Neural crest cell (in vitro differentiated cells): ENCODE results near the gene NRXN3. TPM values are rescaled to one million over a fixed set of nuclear protein-coding genes. Genes with fewer than 3 reads are reported as not detected.

Source experiments
- DNase-seq: peaks from one replicate; pipeline ENCODE4 v3.0.0; 2021; ENCODE audit warnings: low read depth, mixed read lengths, low spot score
- H3K27ac Mint-ChIP-seq: one replicate; pipeline ENCODE4 v1.8.0; 2021; ENCODE audit warnings: mild to moderate bottlenecking, mixed read lengths; ENCODE audit not compliant: unreplicated experiment
- H3K27me3 Mint-ChIP-seq: 2 replicates; pipeline ENCODE4 v1.8.0; 2021; ENCODE audit warnings: low read depth, mild to moderate bottlenecking, mixed read lengths
- H3K36me3 Mint-ChIP-seq: 2 replicates; pipeline ENCODE4 v1.8.0; 2021; ENCODE audit warnings: low read depth, mild to moderate bottlenecking, mixed read lengths
- H3K4me1 Mint-ChIP-seq: 2 replicates; pipeline ENCODE4 v1.8.0; 2021; ENCODE audit warnings: mixed read lengths
- H3K4me3 Mint-ChIP-seq: one replicate; pipeline ENCODE4 v1.8.0; 2021; ENCODE audit warnings: mild to moderate bottlenecking, mixed read lengths
- H3K9me3 Mint-ChIP-seq: 2 replicates; pipeline ENCODE4 v1.8.0; 2021; ENCODE audit warnings: mixed read lengths
- total RNA-seq: library from RNA; stranded (reverse); gene quantifications from 2 replicates; pipeline ENCODE4 v1.2.1, GENCODE V29; 2021
- TF ChIP-seq, protein P1 (sequence below): fragments of 200-600 bp; sonication (generic); conservative IDR thresholded peaks from 2 replicates; pipeline ENCODE4 v1.5.0; 2021; ENCODE audit warnings: antibody characterized with exemption, mild to moderate bottlenecking

Gene NRXN3
- total RNA-seq, 1 donor from 2014 or later, result 2.5 TPM

DNA sequence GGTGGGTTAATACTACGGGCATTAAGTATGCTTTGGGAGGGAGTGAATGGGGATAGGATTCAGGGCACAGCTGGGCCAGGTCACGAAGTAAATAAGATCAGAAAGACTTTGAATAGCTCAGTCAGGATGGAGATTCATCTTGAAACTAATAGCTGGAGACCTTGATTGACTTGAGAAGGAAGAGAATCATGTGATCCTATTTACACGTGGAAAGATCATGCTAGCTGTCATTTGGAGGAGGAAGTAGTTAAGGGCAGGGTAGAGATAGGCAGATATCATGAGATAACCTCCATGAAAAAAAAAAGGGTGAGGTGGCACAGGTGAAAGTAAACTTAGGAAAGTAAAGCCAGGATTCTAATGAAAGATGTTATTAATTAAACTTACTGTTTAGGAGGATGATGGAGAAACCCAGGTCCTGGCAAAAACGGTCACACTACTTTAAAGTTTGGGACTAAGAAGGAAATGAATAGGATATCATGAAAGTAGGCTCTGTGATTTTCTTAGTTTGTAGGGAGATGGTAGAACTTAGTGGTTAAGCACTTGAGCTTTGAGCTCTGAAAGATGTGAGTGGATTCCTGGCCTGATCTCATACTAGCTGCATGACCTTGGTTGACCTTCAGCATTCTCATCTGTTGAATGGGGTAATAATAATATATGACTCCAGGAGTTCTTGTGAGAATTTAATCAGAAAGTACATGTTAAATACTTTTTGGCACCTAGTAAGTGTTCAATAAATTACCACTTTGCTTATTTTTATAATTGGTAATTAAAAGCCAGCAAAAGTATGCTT lies 439.0 kb downstream of the NRXN3 start:
- TF ChIP-seq, protein P1, sequence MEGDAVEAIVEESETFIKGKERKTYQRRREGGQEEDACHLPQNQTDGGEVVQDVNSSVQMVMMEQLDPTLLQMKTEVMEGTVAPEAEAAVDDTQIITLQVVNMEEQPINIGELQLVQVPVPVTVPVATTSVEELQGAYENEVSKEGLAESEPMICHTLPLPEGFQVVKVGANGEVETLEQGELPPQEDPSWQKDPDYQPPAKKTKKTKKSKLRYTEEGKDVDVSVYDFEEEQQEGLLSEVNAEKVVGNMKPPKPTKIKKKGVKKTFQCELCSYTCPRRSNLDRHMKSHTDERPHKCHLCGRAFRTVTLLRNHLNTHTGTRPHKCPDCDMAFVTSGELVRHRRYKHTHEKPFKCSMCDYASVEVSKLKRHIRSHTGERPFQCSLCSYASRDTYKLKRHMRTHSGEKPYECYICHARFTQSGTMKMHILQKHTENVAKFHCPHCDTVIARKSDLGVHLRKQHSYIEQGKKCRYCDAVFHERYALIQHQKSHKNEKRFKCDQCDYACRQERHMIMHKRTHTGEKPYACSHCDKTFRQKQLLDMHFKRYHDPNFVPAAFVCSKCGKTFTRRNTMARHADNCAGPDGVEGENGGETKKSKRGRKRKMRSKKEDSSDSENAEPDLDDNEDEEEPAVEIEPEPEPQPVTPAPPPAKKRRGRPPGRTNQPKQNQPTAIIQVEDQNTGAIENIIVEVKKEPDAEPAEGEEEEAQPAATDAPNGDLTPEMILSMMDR, result no peak
- DNase-seq, result no peak
- H3K4me3 Mint-ChIP-seq, result no peak overlapping the region
- no peaks in the 10 kb centered on the region for H3K36me3 Mint-ChIP-seq
- no peak overlapping the region for H3K27ac Mint-ChIP-seq
- H3K9me3 Mint-ChIP-seq, result no peaks in the 10 kb centered on the region
- peaks cover 34% of the 10 kb centered on the region for H3K4me1 Mint-ChIP-seq
- no peaks in the 10 kb centered on the region for H3K27me3 Mint-ChIP-seq

DNA sequence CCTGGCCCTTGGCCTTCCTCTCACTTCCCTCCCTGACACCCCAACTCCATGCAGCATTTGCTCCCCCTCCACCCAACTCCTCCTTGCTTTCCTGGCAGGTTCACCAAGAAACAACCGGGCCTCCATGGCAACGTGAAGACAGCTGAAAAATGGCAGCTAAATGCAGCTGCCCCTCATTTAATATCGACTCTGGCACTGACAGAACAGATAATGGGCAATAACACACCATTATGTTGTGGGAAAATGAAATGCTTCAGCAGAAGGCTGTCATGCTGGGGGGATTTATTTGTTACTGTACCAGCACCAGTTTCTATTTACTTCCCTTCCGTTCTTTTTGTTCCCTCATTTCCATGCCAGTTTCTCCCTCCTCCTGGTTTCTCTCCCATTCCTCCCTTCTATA lies 440.8 kb downstream of the NRXN3 start:
- H3K9me3 Mint-ChIP-seq, result no peaks in the 10 kb centered on the region
- H3K4me1 Mint-ChIP-seq, result peaks cover 23% of the 10 kb centered on the region
- H3K36me3 Mint-ChIP-seq, result no peaks in the 10 kb centered on the region
- H3K27ac Mint-ChIP-seq, result no peak overlapping the region
- H3K27me3 Mint-ChIP-seq, result no peaks in the 10 kb centered on the region
- no peak overlapping the region for H3K4me3 Mint-ChIP-seq
- no peak for DNase-seq
- TF ChIP-seq, protein P1, result no peak

DNA sequence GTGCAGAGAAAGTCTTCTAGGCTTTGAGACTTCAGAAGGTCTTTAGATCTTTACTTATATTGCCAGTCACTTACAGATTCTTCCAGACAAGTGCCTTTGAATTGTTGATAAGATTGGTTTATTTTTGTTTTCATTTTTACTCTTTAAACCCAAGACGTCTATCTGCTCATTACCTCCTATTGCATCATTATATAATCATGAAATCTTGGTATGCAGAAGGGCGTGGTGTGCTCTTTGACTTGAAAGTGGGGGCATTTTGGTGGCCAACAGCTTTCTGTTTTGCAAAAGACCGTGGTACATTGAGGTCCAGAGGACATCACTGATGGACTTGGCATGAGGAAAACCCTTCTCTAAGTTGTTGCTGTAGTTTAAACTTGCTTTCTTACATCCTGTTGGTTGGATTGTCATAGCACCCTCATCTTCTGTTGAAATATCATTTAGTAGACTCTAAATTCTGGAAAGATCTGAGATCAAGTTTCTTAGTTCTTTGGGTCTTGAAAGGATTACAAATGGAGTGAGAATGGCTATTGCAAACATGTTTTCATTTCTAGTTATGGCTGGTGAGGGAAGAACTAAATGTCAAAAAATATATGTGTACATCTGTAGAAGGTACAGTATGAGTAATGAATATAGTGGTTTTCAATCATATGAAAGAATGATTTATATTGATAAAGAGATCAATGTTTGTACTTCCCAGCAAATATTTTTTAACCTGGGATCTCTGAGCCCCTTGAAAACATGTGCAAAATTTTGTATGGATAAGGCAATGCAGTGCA lies 441.8 kb downstream of the NRXN3 start:
- Mint-ChIP-seq H3K27me3 (no peaks in the 10 kb centered on the region), H3K36me3 (no peaks in the 10 kb centered on the region)

DNA sequence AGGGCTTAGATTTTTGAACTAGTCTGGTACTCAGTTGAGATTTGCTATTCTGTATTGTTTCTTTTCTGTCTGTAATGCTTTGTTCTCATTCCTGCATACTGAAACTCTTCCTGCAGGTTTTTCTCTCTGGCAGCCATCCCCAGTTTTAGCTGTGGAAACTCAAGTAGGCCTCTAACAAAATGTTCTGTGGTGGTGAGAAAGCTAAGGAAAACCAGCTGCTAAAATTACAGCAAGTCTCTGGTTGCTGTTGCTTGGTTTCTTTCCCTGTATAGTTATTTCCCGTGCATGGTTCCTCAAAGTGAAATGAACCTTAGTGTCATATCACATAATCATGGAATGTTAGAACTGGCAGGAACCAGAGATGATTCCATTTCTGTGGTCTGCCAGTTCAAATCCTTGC lies 442.5 kb downstream of the NRXN3 start:
- H3K36me3 Mint-ChIP-seq, result no peaks in the 10 kb centered on the region
- no peak overlapping the region for H3K27ac Mint-ChIP-seq
- no peaks in the 10 kb centered on the region for H3K27me3 Mint-ChIP-seq
- TF ChIP-seq, protein P1, result no peak
- no peaks in the 10 kb centered on the region for H3K9me3 Mint-ChIP-seq
- peaks cover 23% of the 10 kb centered on the region for H3K4me1 Mint-ChIP-seq
- no peak overlapping the region for H3K4me3 Mint-ChIP-seq
- no peak for DNase-seq

More for the DNA sequence above, 441.8 kb downstream of the NRXN3 start:
- DNase-seq, result no peak
- H3K4me1 Mint-ChIP-seq, result peaks cover 23% of the 10 kb centered on the region
- no peaks in the 10 kb centered on the region for H3K9me3 Mint-ChIP-seq
- H3K4me3 Mint-ChIP-seq, result no peak overlapping the region
- H3K27ac Mint-ChIP-seq, result no peak overlapping the region
- TF ChIP-seq, protein P1, result no peak

DNA sequence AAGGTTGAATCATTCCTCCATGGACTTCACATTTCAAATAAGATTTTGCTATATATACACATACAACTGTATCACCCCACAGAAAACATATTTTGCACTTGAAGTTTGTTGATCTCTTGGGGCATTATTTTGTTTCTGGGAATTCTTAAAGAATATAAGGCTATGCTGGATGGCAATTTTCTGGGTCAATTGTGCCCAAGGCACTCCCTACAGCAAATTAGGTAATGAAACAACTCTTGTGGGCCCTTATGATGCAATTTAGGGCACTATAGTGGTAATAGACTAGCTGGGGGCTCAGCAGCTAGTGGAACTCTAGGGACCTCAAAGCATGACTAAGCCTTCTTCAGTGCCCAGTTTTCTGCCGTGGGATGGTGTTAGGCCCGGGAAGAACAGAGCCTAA lies 444.4 kb downstream of the NRXN3 start:
- Mint-ChIP-seq H3K9me3 (no peaks in the 10 kb centered on the region), H3K4me1 (peaks cover 28% of the 10 kb centered on the region), H3K4me3 (no peak overlapping the region), H3K27ac (no peak overlapping the region), H3K27me3 (no peaks in the 10 kb centered on the region), H3K36me3 (no peaks in the 10 kb centered on the region)
- DNase-seq, result no peak
- TF ChIP-seq, protein P1, result no peak
